SK-N-DZ (cell line): ENCODE results near the gene SPRED2.

Experiments
- DNase-seq: peaks from one replicate; pipeline ENCODE4 v3.0.0-alpha.2; 2015; ENCODE audit warnings: low spot score

The SPRED2 gene

DNA sequence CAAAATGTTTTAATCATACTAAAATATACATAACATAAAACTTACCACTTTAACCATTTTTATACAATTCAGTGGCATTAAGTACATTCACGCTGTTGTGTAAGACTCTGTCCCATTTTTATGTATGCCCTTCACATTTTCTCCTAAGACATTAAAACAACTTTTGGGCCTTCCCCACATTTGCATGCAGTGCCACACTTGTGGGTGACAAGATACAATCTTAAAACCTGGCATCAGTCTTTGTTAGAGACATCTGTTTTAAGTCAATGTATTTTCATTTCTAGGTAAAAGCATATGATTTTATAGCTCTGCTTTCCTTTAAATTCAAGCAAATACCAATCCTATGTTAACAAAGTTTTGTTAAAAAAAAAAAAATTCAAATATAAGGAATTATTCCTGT, 17.3 kb downstream of the SPRED2 start:
- no peak for DNase-seq

DNA sequence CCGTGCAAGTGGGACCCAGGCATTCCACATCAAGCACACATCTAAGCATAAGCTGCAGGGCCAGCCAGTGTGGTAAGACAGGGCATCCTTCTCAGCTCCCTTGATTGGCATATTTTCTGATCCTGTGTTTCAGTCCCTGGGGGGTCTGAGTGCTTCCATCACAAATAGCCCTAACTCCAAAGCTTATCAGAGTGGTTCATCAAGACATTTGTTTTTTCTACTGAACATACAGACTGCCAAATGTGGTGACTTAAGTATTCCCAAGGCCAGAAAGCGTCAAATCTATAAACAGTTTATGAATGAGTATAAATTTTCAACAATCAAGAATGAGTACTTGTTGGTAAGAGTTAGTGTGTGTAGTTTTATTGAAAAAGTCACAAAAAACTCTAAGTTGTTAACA, 18.8 kb downstream of the SPRED2 start:
- no peak for DNase-seq

GRCh38 chr2:65413106-65413505, 19.3 kb downstream of the SPRED2 start:
- DNase-seq: no peak

DNA sequence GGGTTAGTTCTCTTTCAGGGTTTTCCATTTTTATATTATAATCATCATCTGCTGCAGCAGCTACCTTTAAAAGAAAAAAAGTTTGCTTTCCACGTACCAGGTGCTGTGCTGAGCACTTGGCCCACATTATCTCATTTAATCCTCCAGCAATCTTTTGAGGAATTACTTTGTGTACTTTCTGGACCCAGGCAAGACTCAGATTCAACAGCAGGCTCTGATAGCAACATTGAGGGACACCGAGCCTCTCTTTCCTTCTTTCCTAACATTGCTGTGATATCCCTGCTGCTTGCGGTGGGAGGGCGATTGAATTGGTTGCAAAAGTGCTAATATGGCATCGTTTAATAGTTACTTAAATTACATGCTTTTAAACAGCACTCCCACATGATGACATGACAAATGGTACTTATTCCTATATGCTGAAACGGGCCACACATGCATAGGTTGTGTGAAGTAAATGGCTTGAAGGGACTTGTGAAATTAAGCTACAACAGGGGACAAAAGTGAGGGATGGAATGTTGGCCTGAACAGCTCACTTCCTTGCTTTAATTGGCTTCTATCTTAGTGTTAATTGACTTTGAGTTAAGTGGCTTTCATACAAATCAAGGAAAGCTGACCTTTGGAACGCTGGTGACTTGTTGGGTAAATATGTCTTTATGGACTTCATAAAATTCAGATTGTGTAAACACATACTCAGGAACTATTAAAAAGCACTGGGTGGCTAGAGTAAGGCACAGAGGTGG, 21.2 kb downstream of the SPRED2 start:
- no peak for DNase-seq

DNA sequence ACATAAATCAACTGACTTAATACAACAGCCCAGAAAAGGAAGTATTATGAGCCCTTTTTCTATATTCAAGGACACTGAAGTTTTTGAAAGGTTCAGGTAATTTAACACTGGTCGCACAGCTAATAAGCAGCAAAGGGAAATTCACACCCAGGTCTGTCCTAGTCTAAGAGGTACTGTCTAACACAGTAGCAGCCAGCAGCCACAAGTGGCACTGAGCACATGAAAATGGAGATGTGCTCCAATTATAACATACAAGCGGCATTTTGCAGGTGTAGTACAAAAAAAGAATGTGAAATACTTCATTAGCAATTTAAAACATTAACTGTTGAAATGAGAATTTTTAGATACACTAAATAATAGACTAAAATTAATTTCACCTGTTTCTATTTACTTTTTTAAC, 23.4 kb downstream of the SPRED2 start:
- no peak for DNase-seq

DNA sequence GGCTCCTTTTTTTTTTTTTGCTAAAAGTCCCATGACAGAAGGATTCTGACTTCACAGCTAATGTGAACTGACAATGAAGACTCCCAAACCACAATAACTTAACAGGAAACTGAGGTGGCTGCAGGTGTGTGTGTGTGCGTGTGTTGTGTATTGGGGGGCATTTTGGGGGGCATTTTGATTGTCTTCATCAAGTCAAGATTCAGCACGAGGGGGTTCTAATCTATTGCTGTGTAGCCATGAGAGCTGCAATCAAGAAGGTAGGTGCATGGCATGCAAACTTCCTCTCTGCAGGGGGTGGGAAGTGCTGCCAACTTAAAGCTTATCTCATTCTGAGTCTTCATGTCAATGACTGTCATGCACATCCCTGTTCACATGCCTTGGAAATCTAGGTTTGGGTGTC, 25.2 kb downstream of the SPRED2 start:
- DNase-seq: no peak

DNA sequence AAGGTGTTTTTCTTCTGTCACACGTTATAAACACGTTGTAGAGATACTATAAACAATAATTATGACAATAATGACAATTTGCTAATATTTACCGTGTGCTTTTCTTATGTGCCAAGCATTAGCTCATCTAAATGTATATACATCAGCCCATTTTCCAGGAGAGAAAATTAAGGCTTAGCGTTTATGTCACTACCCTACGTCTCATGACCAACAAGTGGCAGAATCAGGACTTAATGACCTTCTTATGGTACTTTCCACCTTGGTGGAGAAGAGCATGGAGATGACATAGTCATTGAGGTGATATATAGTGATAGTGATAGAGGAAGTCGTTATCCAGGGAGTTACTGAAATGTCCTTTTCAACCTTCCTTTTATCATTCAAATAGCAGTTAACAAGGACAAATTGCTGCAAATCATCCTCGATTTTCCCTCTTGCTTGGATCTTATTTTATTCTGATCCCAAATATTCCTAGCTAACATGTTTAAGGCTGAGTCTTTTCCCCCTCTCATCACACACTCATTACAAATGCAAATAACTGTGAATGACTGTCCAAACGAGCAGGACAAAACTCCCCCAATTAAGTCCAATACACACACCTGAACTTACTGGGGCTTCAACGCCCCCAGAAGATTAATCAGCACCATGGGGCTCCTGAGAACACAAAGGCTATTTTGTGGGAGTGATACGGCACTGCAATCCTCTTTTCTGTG, 27.3 kb downstream of the SPRED2 start:
- no peak for DNase-seq

DNA sequence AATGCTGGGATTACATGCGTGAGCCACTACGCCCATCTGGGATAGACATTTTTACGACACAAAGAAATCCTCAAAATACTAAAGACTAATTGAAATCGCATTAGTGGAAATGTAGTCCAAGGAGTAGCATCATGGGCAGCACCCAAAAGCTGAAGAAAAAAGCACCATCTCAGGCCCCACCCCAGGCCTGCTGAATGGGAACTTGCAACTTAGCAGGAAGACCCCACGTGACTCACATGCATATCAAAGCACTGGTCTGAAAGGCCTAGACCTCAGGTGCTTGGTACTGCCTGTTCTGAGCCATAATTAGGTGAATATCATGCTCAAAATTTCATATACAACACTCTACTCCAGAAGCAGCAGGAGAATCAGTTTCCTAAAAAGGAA, 28.9 kb downstream of the SPRED2 start:
- no peak for DNase-seq

GRCh38 chr2:65402780-65403528, 29.4 kb downstream of the SPRED2 start:
- DNase-seq: no peak

GRCh38 chr2:65402323-65402722, 30.1 kb downstream of the SPRED2 start:
- no peak for DNase-seq

DNA sequence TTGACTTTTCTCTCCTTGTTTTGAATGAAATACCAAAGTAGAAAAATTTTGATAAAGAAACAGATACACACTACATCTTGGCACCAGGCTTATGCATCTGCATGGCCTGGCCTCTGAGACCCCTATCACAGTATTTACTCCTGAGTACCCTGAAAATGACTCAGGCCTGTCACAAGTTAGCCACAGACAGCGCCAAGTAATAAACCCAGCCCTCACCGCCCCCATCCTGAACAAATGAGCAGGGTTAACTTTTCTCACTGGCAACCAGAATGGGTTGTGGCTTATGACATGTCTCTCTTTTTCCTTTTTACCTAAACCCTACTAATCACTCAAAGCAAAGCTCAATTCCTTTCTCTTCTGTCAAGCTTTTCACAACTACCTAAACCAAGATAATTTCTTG, 35.3 kb downstream of the SPRED2 start:
- no peak for DNase-seq

GRCh38 chr2:65396348-65397026, 35.9 kb downstream of the SPRED2 start:
- DNase-seq: no peak

DNA sequence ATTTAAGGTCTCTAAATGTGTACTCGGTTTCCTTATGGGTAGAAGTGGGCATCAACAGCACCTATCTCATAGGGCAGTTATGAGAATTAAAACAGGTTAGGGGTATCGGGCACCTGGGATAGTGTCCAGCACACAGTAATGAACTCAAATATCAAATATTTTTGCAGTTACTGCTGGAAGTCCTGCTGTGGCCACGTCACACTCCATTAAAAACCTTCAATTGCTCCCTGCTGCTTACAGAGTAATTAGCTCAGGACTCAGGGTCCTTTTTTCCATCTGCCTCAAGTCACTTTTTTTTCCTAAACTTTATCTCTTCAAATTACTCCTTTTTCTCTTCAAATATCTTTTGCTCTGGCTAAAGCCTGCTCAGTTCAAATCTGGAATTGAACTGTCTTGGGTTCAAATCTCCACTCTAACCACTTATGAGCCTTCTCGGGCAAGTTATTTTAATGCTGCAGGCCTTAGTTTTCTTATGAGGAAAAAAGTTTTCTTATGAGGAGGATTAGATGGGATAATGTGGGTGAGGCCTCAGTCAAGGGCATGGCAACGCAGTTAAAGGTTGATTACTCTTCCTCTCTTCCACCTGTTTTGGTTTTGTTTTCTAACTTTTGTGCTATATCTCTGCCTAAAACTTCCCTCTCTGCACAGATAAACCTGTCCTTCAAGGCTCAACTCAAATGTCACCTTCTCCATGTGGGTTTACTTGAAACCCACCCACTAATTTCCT, 36.6 kb downstream of the SPRED2 start:
- no peak for DNase-seq

DNA sequence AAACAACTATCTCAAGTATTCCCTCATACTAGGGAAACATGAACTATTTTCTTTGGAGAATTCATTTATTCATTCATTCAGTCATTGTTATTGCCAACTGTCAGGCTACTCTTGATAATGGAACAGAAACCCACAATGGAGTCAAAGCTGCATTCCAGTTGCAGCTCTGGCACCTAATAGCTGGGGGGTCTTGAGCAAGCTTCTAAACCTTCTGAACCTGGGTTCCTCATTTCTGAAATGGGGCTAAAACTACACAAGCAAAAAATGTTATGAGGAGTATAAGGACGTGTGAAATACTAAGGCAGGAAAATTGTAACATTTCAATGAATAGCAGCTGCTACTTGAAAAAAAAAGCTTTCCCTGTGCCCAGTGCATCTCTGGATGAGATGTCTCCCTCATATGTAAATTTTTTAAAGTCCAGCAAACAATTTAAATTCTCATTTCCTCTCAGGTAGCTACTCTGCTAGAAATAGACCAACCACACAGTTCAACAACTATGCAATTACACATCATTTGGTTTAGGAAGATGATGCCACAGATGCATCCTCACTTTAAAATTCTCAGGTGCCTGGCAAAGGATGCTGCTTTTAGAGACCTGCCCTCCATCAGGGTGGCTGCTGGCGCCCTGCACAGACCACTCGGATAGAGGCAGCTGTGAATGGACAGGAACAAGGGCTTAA, 38.5 kb downstream of the SPRED2 start:
- no peak for DNase-seq

DNA sequence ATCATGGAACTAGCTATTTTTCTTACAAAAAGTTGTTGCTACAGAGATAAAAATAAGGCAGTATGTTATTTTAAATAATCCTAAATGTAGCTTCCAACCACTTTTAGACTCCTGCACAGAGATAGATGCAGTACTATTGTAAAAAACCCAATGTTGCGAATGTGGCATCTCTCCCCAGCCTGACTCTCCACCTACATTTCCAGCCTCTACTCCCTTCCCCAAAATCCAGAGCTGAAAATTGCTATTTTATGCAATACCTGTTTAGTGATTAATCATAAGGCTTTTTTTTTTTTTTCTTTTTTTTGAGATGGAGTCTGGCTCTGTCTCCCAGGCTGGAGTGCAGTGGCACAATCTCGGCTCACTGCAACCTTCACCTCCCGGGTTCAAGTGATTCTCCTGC, 39.4 kb downstream of the SPRED2 start:
- no peak for DNase-seq

GRCh38 chr2:65392609-65393008, 39.8 kb downstream of the SPRED2 start:
- no peak for DNase-seq

DNA sequence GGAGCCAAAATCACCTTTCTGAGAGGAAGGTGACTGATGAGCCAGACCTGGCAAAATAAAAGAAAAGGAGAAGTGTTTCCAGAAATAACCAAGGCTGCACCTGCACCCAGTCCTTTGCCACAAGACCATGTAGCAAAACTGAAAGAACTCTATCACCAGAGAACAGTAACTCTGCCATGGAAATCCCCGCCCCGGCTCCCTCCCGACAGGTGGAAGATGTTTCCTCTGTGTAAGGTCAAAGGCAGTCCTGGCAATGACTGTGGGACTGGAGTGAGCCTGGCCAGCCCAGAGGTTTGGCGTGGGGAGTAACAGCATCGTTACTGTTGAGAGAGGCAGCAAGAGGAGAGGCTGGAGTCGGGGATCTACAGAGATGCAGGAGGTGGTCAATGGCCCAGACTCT, 42.3 kb downstream of the SPRED2 start:
- DNase-seq: no peak

DNA sequence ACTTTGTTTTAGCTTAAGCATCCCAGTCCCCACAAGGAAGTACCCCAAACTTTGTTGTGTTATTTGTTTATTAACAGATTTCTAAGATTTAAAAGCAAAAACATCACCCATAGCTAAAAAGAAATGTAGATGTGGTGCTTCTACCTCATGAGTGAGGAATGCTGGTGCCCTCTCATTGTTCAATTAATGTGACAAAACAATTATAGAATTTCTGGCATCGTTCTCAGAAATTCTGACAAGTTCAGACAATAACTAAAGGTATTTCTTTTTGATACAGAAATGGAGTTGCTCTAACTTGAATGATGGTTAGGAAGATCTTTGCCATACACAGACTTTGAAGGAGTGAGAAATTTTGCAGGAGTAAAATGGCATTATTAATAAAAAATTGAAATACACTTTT, 42.9 kb downstream of the SPRED2 start:
- no peak for DNase-seq

GRCh38 chr2:65388596-65389390, 43.6 kb downstream of the SPRED2 start:
- DNase-seq: no peak

DNA sequence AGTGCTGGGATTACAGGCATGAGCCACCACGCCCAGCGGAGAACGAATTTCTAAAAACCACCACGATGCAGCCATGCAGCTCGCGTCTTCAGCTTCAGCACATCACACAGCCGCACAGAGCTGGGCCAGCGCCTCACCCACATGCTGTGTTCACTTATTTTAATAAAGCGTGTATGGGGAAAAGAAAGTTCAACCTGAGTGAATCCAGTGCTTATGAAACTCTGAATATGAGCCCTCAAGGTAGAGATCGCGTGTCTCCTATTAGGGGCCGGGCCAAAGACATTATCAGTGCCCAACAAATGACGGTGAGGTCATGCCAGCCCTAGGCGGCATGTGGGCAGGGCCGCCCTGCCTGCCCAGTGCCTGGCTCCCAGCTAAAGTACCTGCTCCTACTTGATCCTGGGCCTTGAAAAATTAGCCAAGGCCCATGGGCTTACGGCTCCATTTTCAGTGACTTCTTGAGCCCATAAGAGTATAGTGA, 44.3 kb downstream of the SPRED2 start:
- DNase-seq: no peak
